Measurements from ENCODE around the gene TMCC3. TPM values are rescaled to one million over a fixed set of nuclear protein-coding genes. Genes with fewer than 3 reads are reported as not detected.

TMCC3 gene
- total RNA-seq, 2 experiments from 2014 or later, result 5.7 to 9.4 TPM

GRCh38 chr12:94633401-94633800 lies 17.0 kb downstream of the TMCC3 start:
- no peak overlapping the region for H3K27ac ChIP-seq (ENCODE audit: low read depth, low read length, poor library complexity, severe bottlenecking)
- ChIA-PET CTCF (ENCODE audit: unreplicated experiment) (no interaction called here), POLR2A (interaction anchor here (0.5 to 0.6 kb wide), 2 partner anchors 69 to 183 kb away, joined by 4 to 5 read pairs; no protein-coding TSS in a partner anchor)
- intact Hi-C loops (cut with micrococcal nuclease; ENCODE audit: unreplicated experiment), result no loop called here
- H3K9me3 ChIP-seq (ENCODE audit: low read length), result no peaks in the 10 kb centered on the region
- H3K36me3 ChIP-seq (ENCODE audit: insufficient read depth, low read length), result no peaks in the 10 kb centered on the region
- H2AFZ ChIP-seq (ENCODE audit: low read length), result no peak overlapping the region
- TF ChIP-seq CTCF (conservative IDR thresholded peaks at IDR 0.05; ENCODE audit: low read length) (no peak), EZH2phosphoT487 (IDR thresholded peaks at IDR 0.05; ENCODE audit: borderline replicate concordance, low read depth, low read length) (no peak)
- BruUV-seq (replicated peaks), result no TSS peak
- DNase-seq (ENCODE audit: low spot score), result no peak
- no peaks in the 10 kb centered on the region for H3K9me2 ChIP-seq (ENCODE audit: insufficient read depth, low read length)
- H4K20me1 ChIP-seq (ENCODE audit: insufficient read depth, low read length), result no peaks in the 10 kb centered on the region
- H3K4me2 ChIP-seq (ENCODE audit: low read length), result no peak overlapping the region
- H3K4me3 ChIP-seq (ENCODE audit: low read depth, low read length, poor library complexity, severe bottlenecking), result no peak overlapping the region
- H3K4me1 ChIP-seq (ENCODE audit: insufficient read depth, low read length, poor library complexity, severe bottlenecking), result no peaks in the 10 kb centered on the region
- no peaks in the 10 kb centered on the region for H3K79me2 ChIP-seq (ENCODE audit: insufficient read depth, low read depth, low read length)

DNA sequence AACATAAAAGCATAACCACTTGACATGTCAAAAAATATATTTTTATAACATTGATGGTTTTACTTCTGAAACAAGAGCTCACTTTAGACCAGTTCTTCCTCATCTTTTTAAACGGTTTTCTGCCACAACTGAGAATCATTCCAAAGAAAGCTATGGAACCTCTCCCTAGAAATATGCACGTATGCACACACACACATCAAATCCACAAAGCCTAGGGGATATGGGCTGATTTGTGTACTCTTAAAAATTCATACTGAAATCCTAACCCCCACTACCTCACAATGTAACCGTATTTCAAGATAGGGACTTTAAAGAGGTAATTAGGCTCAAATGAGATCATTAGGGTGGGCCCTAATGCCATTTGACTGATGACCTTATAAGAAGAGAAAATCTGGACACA lies 19.3 kb downstream of the TMCC3 start:
- Histone ChIP-seq H3K36me3 (ENCODE audit: insufficient read depth, low read length) (no peaks in the 10 kb centered on the region), H3K4me1 (ENCODE audit: insufficient read depth, low read length, poor library complexity, severe bottlenecking) (no peaks in the 10 kb centered on the region), H3K4me2 (ENCODE audit: low read length) (no peak overlapping the region), H3K4me3 (ENCODE audit: low read depth, low read length, poor library complexity, severe bottlenecking) (no peak overlapping the region), H3K9me2 (ENCODE audit: insufficient read depth, low read length) (no peaks in the 10 kb centered on the region), H3K27ac (ENCODE audit: low read depth, low read length, poor library complexity, severe bottlenecking) (no peak overlapping the region), H3K9me3 (ENCODE audit: low read length) (no peaks in the 10 kb centered on the region), H2AFZ (ENCODE audit: low read length) (no peak overlapping the region), H4K20me1 (ENCODE audit: insufficient read depth, low read length) (no peaks in the 10 kb centered on the region), H3K79me2 (ENCODE audit: insufficient read depth, low read depth, low read length) (no peaks in the 10 kb centered on the region)
- intact Hi-C loops (cut with micrococcal nuclease; ENCODE audit: unreplicated experiment), result no loop called here
- ChIA-PET POLR2A (interaction anchor here (1.1 kb wide), 1 partner anchor 26 kb away, joined by 5 read pairs; no protein-coding TSS in a partner anchor), CTCF (ENCODE audit: unreplicated experiment) (no interaction called here)
- DNase-seq (ENCODE audit: low spot score), result no peak
- no TSS peak for BruUV-seq (replicated peaks)
- TF ChIP-seq EZH2phosphoT487 (IDR thresholded peaks at IDR 0.05; ENCODE audit: borderline replicate concordance, low read depth, low read length), result no peak
- TF ChIP-seq CTCF (conservative IDR thresholded peaks at IDR 0.05; ENCODE audit: low read length), result no peak

GRCh38 chr12:94628819-94629472 lies 21.4 kb downstream of the TMCC3 start:
- intact Hi-C loops (cut with micrococcal nuclease; ENCODE audit: unreplicated experiment), result no loop called here
- DNase-seq (ENCODE audit: low spot score), result no peak
- no peak for TF ChIP-seq EZH2phosphoT487 (IDR thresholded peaks at IDR 0.05; ENCODE audit: borderline replicate concordance, low read depth, low read length)
- TF ChIP-seq CTCF (conservative IDR thresholded peaks at IDR 0.05; ENCODE audit: low read length), result no peak
- H3K4me1 ChIP-seq (ENCODE audit: insufficient read depth, low read length, poor library complexity, severe bottlenecking), result no peaks in the 10 kb centered on the region
- H3K9me3 ChIP-seq (ENCODE audit: low read length), result no peaks in the 10 kb centered on the region
- POLR2A ChIA-PET, result interaction anchor here (0.7 kb wide), 1 partner anchor 980 kb away, joined by 4 read pairs; no protein-coding TSS in a partner anchor
- H3K4me2 ChIP-seq (ENCODE audit: low read length), result no peak overlapping the region
- no peak overlapping the region for H3K27ac ChIP-seq (ENCODE audit: low read depth, low read length, poor library complexity, severe bottlenecking)
- no peak overlapping the region for H2AFZ ChIP-seq (ENCODE audit: low read length)
- no TSS peak for BruUV-seq (replicated peaks)
- CTCF ChIA-PET (ENCODE audit: unreplicated experiment), result interaction anchor here (0.6 kb wide), 1 partner anchor 7 kb away, joined by 3 read pairs; no protein-coding TSS in a partner anchor
- no peaks in the 10 kb centered on the region for H4K20me1 ChIP-seq (ENCODE audit: insufficient read depth, low read length)
- no peaks in the 10 kb centered on the region for H3K79me2 ChIP-seq (ENCODE audit: insufficient read depth, low read depth, low read length)
- H3K4me3 ChIP-seq (ENCODE audit: low read depth, low read length, poor library complexity, severe bottlenecking), result no peak overlapping the region
- no peaks in the 10 kb centered on the region for H3K36me3 ChIP-seq (ENCODE audit: insufficient read depth, low read length)
- no peaks in the 10 kb centered on the region for H3K9me2 ChIP-seq (ENCODE audit: insufficient read depth, low read length)

Measured in OCI-LY7 (cell line).